ENCODE data around the gene RAB21.

RAB21 gene

GRCh38 chr12:71791473-71792150, 36.9 kb downstream of the RAB21 start:
- in situ Hi-C loops (cut with HindIII; ENCODE audit: low sequenced_read_pairs), result no loop called here
- no peak overlapping the region for H3K4me3 ChIP-seq (ENCODE audit: low read depth, low read length)
- no peak for DNase-seq (ENCODE audit: low read depth)

GRCh38 chr12:71792599-71792998, 37.9 kb downstream of the RAB21 start:
- no peak for TF ChIP-seq CTCF (IDR thresholded peaks at IDR 0.05; ENCODE audit: low read depth, low read length, missing control alignments)
- DNase-seq (ENCODE audit: low read depth), result no peak
- in situ Hi-C loops (cut with HindIII; ENCODE audit: low sequenced_read_pairs), result no loop called here

More at GRCh38 chr12:71791473-71792150, 36.9 kb downstream of the RAB21 start:
- TF ChIP-seq CTCF (IDR thresholded peaks at IDR 0.05; ENCODE audit: low read depth, low read length, missing control alignments), result no peak

GRCh38 chr12:71795901-71796300, 41.2 kb downstream of the RAB21 start:
- H3K4me3 ChIP-seq (ENCODE audit: low read depth, low read length), result no peak overlapping the region
- in situ Hi-C loops (cut with HindIII; ENCODE audit: low sequenced_read_pairs), result no loop called here
- DNase-seq (ENCODE audit: low read depth), result no peak
- TF ChIP-seq CTCF (IDR thresholded peaks at IDR 0.05; ENCODE audit: low read depth, low read length, missing control alignments), result no peak

More at GRCh38 chr12:71792599-71792998, 37.9 kb downstream of the RAB21 start:
- H3K4me3 ChIP-seq (ENCODE audit: low read depth, low read length), result no peak overlapping the region

- TF ChIP-seq CTCF (IDR thresholded peaks at IDR 0.05; ENCODE audit: low read depth, low read length, missing control alignments), result no peak
- in situ Hi-C loops (cut with HindIII; ENCODE audit: low sequenced_read_pairs), result no loop called here
Observed at GRCh38 chr12:71797531-71797930, 42.9 kb downstream of the RAB21 start.

GRCh38 chr12:71799106-71799505, 44.4 kb downstream of the RAB21 start:
- TF ChIP-seq CTCF (IDR thresholded peaks at IDR 0.05; ENCODE audit: low read depth, low read length, missing control alignments), result no peak

More at GRCh38 chr12:71797531-71797930, 42.9 kb downstream of the RAB21 start:
- no peak for DNase-seq (ENCODE audit: low read depth)
- H3K4me3 ChIP-seq (ENCODE audit: low read depth, low read length), result no peak overlapping the region

GRCh38 chr12:71800177-71800576, 45.5 kb downstream of the RAB21 start:
- TF ChIP-seq CTCF (IDR thresholded peaks at IDR 0.05; ENCODE audit: low read depth, low read length, missing control alignments), result no peak
- no peak for DNase-seq (ENCODE audit: low read depth)
- in situ Hi-C loops (cut with HindIII; ENCODE audit: low sequenced_read_pairs), result no loop called here

More at GRCh38 chr12:71799106-71799505, 44.4 kb downstream of the RAB21 start:
- in situ Hi-C loops (cut with HindIII; ENCODE audit: low sequenced_read_pairs), result no loop called here
- no peak for DNase-seq (ENCODE audit: low read depth)
- H3K4me3 ChIP-seq (ENCODE audit: low read depth, low read length), result no peak overlapping the region

More at GRCh38 chr12:71800177-71800576, 45.5 kb downstream of the RAB21 start:
- no peak overlapping the region for H3K4me3 ChIP-seq (ENCODE audit: low read depth, low read length)
